Adrenal gland (tissue), 5 donors: ENCODE results near the gene FOXO1.

Experiments
- CTCF ChIP-seq, 6 experiments: fragments of 450-650 bp in 4 of 6; fragments of 200-600 bp in 2 of 6; sonication (generic) in 1 of 6; IDR thresholded peaks; 1 replicate in 5 of 6; 2 replicates in 1 of 6; pipeline versions ENCODE4 v1.5.1 to v1.8.0; 2016 to 2021; ENCODE audit warnings: antibody characterized with exemption in 6 of 6, mild to moderate bottlenecking in 2 of 6, moderate library complexity in 1 of 6
- POLR2A ChIP-seq, 2 donors: fragments of 450-650 bp; IDR thresholded peaks; one replicate each; pipeline ENCODE4 v1.6.1; 2017; ENCODE audit warnings: antibody characterized with exemption in 2 of 2, mild to moderate bottlenecking in 2 of 2, moderate library complexity in 1 of 2
- donor health status: DM: no; HTN: no; CAD: no.

GRCh38 chr13:40648841-40649240 lies 17.6 kb downstream of the FOXO1 start:
- TF ChIP-seq CTCF (IDR thresholded peaks at IDR 0.05) (no peak), POLR2A (IDR thresholded peaks at IDR 0.05) (no peak)
